H9 (cell line): ENCODE measurements around the gene SPAG4. TPM values are rescaled to one million over a fixed set of nuclear protein-coding genes. Genes with fewer than 3 reads are reported as not detected.

Experiments used
- DNase-seq: peaks from one replicate; pipeline ENCODE4 v3.0.0-alpha.2; 2017
- H2AFZ ChIP-seq: one replicate; pipeline ENCODE4 v1.6.1; 2013; ENCODE audit warnings: mild to moderate bottlenecking, low read length, control low read depth, moderate library complexity
- H2AK5ac ChIP-seq: 2 replicates; pipeline ENCODE4 v1.6.1; 2013; ENCODE audit warnings: low read length, control low read depth, mixed read lengths; ENCODE audit not compliant: insufficient read length
- H2BK120ac ChIP-seq: one replicate; pipeline ENCODE4 v1.6.1; 2013; ENCODE audit warnings: low read depth, mild to moderate bottlenecking, low read length, control low read depth, inconsistent platforms; ENCODE audit not compliant: poor library complexity, severe bottlenecking
- H2BK12ac ChIP-seq: 2 replicates; pipeline ENCODE4 v1.6.1; 2013; ENCODE audit warnings: low read length, control low read depth, mixed read lengths, low read depth; ENCODE audit not compliant: insufficient read length
- H2BK15ac ChIP-seq: 2 replicates; pipeline ENCODE4 v1.6.1; 2013; ENCODE audit warnings: low read depth, low read length, control low read depth
- H2BK20ac ChIP-seq: one replicate; pipeline ENCODE4 v1.6.1; 2013; ENCODE audit warnings: low read depth, mild to moderate bottlenecking, low read length, control low read depth, inconsistent platforms; ENCODE audit not compliant: poor library complexity, severe bottlenecking
- H2BK5ac ChIP-seq: 2 replicates; pipeline ENCODE4 v1.6.1; 2013; ENCODE audit warnings: low read length, control low read depth, mixed read lengths; ENCODE audit not compliant: insufficient read length
- H3K14ac ChIP-seq: 2 replicates; pipeline ENCODE4 v1.6.1; 2013; ENCODE audit warnings: low read length, control low read depth; ENCODE audit not compliant: insufficient read depth
- H3K18ac ChIP-seq: 2 replicates; pipeline ENCODE4 v1.6.1; 2013; ENCODE audit warnings: low read depth, mild to moderate bottlenecking, mixed read lengths, low read length, control low read depth; ENCODE audit not compliant: insufficient read length
- H3K23ac ChIP-seq: 2 replicates; pipeline ENCODE4 v1.6.1; 2013; ENCODE audit warnings: low read length, control low read depth, mixed read lengths, low read depth; ENCODE audit not compliant: insufficient read length
- H3K23me2 ChIP-seq: 2 replicates; pipeline ENCODE4 v1.6.1; 2013; ENCODE audit warnings: low read depth, mild to moderate bottlenecking, mixed read lengths, low read length, control low read depth; ENCODE audit not compliant: insufficient read length, poor library complexity, severe bottlenecking
- H3K27ac ChIP-seq: 2 replicates; pipeline ENCODE4 v1.5.1; 2013; ENCODE audit warnings: low read length, control low read depth, mixed read lengths, low read depth; ENCODE audit not compliant: insufficient read length
- H3K27me3 ChIP-seq: 2 replicates; pipeline ENCODE4 v1.6.1; 2013; ENCODE audit warnings: low read length, control low read depth, inconsistent platforms; ENCODE audit not compliant: insufficient read depth
- H3K4ac ChIP-seq: 2 replicates; pipeline ENCODE4 v1.6.1; 2013; ENCODE audit warnings: low read depth, mild to moderate bottlenecking, control low read depth, inconsistent platforms, low read length, moderate library complexity
- H3K4me1 ChIP-seq: 2 replicates; pipeline ENCODE4 v1.6.1; 2013; ENCODE audit warnings: low read length, control low read depth, inconsistent platforms; ENCODE audit not compliant: insufficient read depth
- H3K4me2 ChIP-seq: 2 replicates; pipeline ENCODE4 v1.6.1; 2013; ENCODE audit warnings: low read length, control low read depth, mixed read lengths; ENCODE audit not compliant: insufficient read length, insufficient read depth
- H3K56ac ChIP-seq: 2 replicates; pipeline ENCODE4 v1.6.1; 2013; ENCODE audit warnings: low read depth, mild to moderate bottlenecking, mixed read lengths, low read length, control low read depth; ENCODE audit not compliant: insufficient read length
- H3K79me1 ChIP-seq: 2 replicates; pipeline ENCODE4 v1.6.1; 2013; ENCODE audit warnings: low read depth, mild to moderate bottlenecking, moderate library complexity, low read length, control low read depth, inconsistent platforms; ENCODE audit not compliant: insufficient read depth, poor library complexity, severe bottlenecking
- H3K79me2 ChIP-seq: 2 replicates; pipeline ENCODE4 v1.6.1; 2013; ENCODE audit warnings: low read length, control low read depth, inconsistent platforms; ENCODE audit not compliant: insufficient read depth
- H3K9ac ChIP-seq: 2 replicates; pipeline ENCODE4 v1.6.1; 2013; ENCODE audit warnings: low read length, control low read depth, mixed read lengths; ENCODE audit not compliant: insufficient read length; ENCODE audit errors: extremely low read depth
- H3K9me3 ChIP-seq: one replicate; pipeline ENCODE4 v1.6.1; 2013; ENCODE audit warnings: low read depth, low read length, inconsistent platforms; ENCODE audit not compliant: control insufficient read depth
- H3T11ph ChIP-seq: one replicate; pipeline ENCODE4 v1.6.1; 2013; ENCODE audit warnings: mild to moderate bottlenecking, low read length, control low read depth, inconsistent platforms
- H4K20me1 ChIP-seq: one replicate; pipeline ENCODE4 v1.6.1; 2013; ENCODE audit not compliant: control insufficient read depth, insufficient read length, insufficient read depth
- H4K5ac ChIP-seq: 2 replicates; pipeline ENCODE4 v1.6.1; 2013; ENCODE audit warnings: low read depth, mild to moderate bottlenecking, mixed read lengths, low read length, control low read depth; ENCODE audit not compliant: insufficient read length
- H4K8ac ChIP-seq: replicated peaks from 2 replicates; pipeline ENCODE4 v1.6.1; 2013; ENCODE audit warnings: low read length, control low read depth, mixed read lengths, low read depth; ENCODE audit not compliant: insufficient read length
- H4K91ac ChIP-seq: 2 replicates; pipeline ENCODE4 v1.6.1; 2013; ENCODE audit warnings: low read depth, mild to moderate bottlenecking, moderate library complexity, mixed read lengths, low read length, control low read depth; ENCODE audit not compliant: insufficient read length
- H3K27ac Mint-ChIP-seq, 3 experiments: 2 replicates in 2 of 3; 3 replicates in 1 of 3; pipeline ENCODE4 v1.8.0; 2020 to 2021; ENCODE audit warnings: mixed read lengths in 3 of 3, mild to moderate bottlenecking in 1 of 3, moderate library complexity in 1 of 3
- H3K27me3 Mint-ChIP-seq: 2 replicates; pipeline ENCODE4 v1.8.0; 2021; ENCODE audit warnings: low read depth, mild to moderate bottlenecking, moderate library complexity, mixed read lengths
- H3K36me3 Mint-ChIP-seq, 3 experiments: 2 replicates in 2 of 3; 3 replicates in 1 of 3; pipeline ENCODE4 v1.8.0; 2020 to 2021; ENCODE audit warnings: low read depth in 3 of 3, mixed read lengths in 3 of 3; ENCODE audit not compliant: insufficient read depth in 1 of 3
- H3K4me1 Mint-ChIP-seq, 2 experiments: 2 replicates each; pipeline ENCODE4 v1.8.0; 2020; ENCODE audit warnings: mixed read lengths in 2 of 2
- H3K4me3 Mint-ChIP-seq, 2 experiments: 2 replicates in 1 of 2; 3 replicates in 1 of 2; pipeline ENCODE4 v1.8.0; 2020 to 2021; ENCODE audit warnings: mild to moderate bottlenecking in 2 of 2, mixed read lengths in 2 of 2, moderate library complexity in 1 of 2
- H3K9me3 Mint-ChIP-seq, 2 experiments: 2 replicates in 1 of 2; 3 replicates in 1 of 2; pipeline ENCODE4 v1.8.0; 2020; ENCODE audit warnings: mild to moderate bottlenecking in 2 of 2, mixed read lengths in 2 of 2, moderate library complexity in 1 of 2
- CTCF ChIP-seq: fragments of 200-600 bp; sonication (generic); conservative IDR thresholded peaks from 3 replicates; pipeline ENCODE4 v1.8.0; 2021; ENCODE audit warnings: antibody characterized with exemption, mild to moderate bottlenecking
- WGBS: extraction: QIAGEN DNeasy Blood & Tissue Kit; methylation state at CpG from one replicate; pipeline ENCODE4 v1.1.7; 2013; ENCODE audit warnings: missing lambda C conversion rate, low lambda C conversion rate, mixed read lengths; ENCODE audit not compliant: insufficient read length; ENCODE audit errors: extremely low coverage; 5-methylcytosine and 5-hydroxymethylcytosine counted together
- total RNA-seq: library from RNA; stranded (reverse); gene quantifications from 2 replicates; pipeline ENCODE4 v1.2.1, GENCODE V29; 2021

The SPAG4 gene
- total RNA-seq, 1 experiment from 2014 or later = 4.9 TPM

DNA sequence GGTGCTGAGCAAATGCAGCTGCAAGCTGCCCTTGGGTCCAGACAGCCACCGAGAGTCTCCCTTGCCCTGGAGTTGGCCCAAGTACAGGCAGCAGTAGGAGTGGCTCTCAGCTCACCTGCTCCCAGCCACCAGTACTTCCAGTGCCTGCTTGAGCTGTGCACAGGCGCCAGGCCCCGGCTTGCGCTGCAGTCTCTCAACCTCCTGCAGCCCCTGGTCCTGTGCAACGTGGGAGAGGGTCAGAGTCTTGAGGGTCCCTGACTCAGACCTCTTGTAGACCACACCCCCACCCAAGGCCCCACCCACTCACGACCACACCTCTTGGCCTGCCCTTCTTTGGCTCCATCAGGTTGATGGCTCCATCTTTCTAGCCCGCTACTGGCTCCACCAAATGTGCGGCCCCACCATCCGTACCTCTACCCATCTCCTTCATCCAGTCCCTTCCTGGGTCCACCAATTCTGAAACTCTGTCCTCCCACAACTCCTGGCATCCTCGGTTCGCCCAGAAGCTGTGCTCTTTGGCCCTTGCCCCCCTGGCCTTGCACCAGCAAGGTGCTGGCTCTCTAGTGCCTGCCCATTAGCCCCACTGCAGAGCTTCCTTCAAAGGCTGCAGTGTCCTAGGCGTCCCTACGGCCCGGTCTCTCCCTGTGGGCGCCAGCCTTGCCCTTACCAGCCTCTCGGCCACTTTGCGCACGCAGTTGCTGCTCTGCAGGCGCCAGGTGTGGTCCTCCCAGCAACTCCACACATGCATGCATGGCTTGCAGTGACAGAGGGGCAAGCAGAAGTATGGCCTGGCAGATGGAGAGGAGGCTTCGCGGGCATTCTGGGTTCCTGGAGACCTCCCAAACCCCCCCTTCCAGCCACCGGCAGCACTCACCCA is 16.5 kb upstream of the SPAG4 start:
- H3K4me2 ChIP-seq = no peak overlapping the region
- H4K91ac ChIP-seq = no peak overlapping the region
- DNase-seq = peak; percentile 40
- no peak overlapping the region for H2AK5ac ChIP-seq
- no peak overlapping the region for H3K14ac ChIP-seq
- no peak overlapping the region for H2BK12ac ChIP-seq
- peaks cover 12% of the 10 kb centered on the region; the same call in 1 of the 2 replicates for H3K27me3 ChIP-seq
- H2BK5ac ChIP-seq = no peak overlapping the region
- WGBS = no CpG with 5 or more reads among the region's 22 CpGs
- H3K23me2 ChIP-seq = peaks cover 16% of the 10 kb centered on the region
- no peak overlapping the region for H3K9ac ChIP-seq
- no peak overlapping the region for H4K5ac ChIP-seq
- H2AFZ ChIP-seq = no peak overlapping the region
- H3K23ac ChIP-seq = no peak overlapping the region
- Mint-ChIP-seq H3K4me1 (peaks cover 9 to 14% of the 10 kb centered on the region in 2 experiments; a peak in 3 of 4 replicates), H3K36me3 (no peaks in the 10 kb centered on the region; a peak in 1 of 7 replicates), H3K27me3 (peaks cover 66% of the 10 kb centered on the region), H3K9me3 (no peaks in the 10 kb centered on the region), H3K27ac (no peak overlapping the region), H3K4me3 (no peak overlapping the region)
- H2BK20ac ChIP-seq = no peak overlapping the region
- H3K18ac ChIP-seq = no peak overlapping the region
- H3K27ac ChIP-seq = no peak overlapping the region
- H2BK120ac ChIP-seq = no peak overlapping the region
- H2BK15ac ChIP-seq = no peak overlapping the region
- H3K56ac ChIP-seq = no peak overlapping the region
- no peaks in the 10 kb centered on the region for H3K4me1 ChIP-seq
- no peaks in the 10 kb centered on the region for H3K9me3 ChIP-seq
- H3K4ac ChIP-seq = no peak overlapping the region
- no peaks in the 10 kb centered on the region for H3K79me1 ChIP-seq
- no peak for TF ChIP-seq CTCF
- no peak overlapping the region for H3T11ph ChIP-seq
- H4K20me1 ChIP-seq = no peaks in the 10 kb centered on the region
- H4K8ac ChIP-seq = no peak overlapping the region
- H3K79me2 ChIP-seq = no peaks in the 10 kb centered on the region
